GM21447 (cell line): ENCODE data around the gene TAS2R31.

Source experiments
- ATAC-seq: cut with Tn5 transposase; IDR thresholded peaks from one replicate; pipeline ENCODE4 v1.9.1; 2021; ENCODE audit not compliant: unreplicated experiment

TAS2R31 gene

GRCh38 chr12:11007608-11008007 is 23.6 kb downstream of the TAS2R31 start:
- no peak for ATAC-seq

GRCh38 chr12:10998204-10998603 is 33.0 kb downstream of the TAS2R31 start, which contains the start of gene TAS2R20:
TAS2R20 (minus strand) TSS chr12:10998304; CDS start chr12:10997875, 429 bp downstream.
- ATAC-seq: no peak

- no peak for ATAC-seq
These were observed 36.9 kb downstream of the TAS2R31 start for GRCh38 chr12:10994307-10994706.

- no peak for ATAC-seq
These were observed 42.1 kb downstream of the TAS2R31 start for GRCh38 chr12:10989107-10989506.

GRCh38 chr12:10986812-10987211 is 44.4 kb downstream of the TAS2R31 start, which contains the start of gene TAS2R50:
TAS2R50 (minus strand) TSS chr12:10986912; CDS start chr12:10986860, 52 bp downstream.
- no peak for ATAC-seq

GRCh38 chr12:10982244-10982643 is 49.0 kb downstream of the TAS2R31 start:
- ATAC-seq: no peak
